ENCODE measurements around the gene MMP25.
"Not testable (repeated sequence)": the region's sequence is repeated elsewhere in the genome, so short reads cannot be mapped to it uniquely, and the experiment has no call there.

MMP25 gene

DNA sequence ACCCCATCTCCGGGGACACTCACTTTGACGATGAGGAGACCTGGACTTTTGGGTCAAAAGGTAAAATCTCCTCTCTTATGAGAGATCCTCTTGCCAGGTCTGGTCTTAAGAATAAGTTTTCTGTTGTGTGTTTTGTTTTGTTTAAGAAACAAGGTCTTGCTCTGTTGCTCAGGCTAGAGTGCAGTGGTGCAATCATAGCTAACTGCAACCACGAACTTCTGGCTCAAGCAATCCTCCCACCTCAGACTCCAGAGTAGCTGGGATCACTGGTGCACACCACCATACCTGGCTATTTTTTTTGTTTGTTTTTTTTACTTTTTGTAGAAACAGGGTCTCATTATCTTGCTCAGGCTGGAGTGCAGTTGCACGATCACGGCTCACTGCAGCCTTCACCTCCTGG lies 4.1 kb downstream of the MMP25 start:
- TF ChIP-seq, protein P1, sequence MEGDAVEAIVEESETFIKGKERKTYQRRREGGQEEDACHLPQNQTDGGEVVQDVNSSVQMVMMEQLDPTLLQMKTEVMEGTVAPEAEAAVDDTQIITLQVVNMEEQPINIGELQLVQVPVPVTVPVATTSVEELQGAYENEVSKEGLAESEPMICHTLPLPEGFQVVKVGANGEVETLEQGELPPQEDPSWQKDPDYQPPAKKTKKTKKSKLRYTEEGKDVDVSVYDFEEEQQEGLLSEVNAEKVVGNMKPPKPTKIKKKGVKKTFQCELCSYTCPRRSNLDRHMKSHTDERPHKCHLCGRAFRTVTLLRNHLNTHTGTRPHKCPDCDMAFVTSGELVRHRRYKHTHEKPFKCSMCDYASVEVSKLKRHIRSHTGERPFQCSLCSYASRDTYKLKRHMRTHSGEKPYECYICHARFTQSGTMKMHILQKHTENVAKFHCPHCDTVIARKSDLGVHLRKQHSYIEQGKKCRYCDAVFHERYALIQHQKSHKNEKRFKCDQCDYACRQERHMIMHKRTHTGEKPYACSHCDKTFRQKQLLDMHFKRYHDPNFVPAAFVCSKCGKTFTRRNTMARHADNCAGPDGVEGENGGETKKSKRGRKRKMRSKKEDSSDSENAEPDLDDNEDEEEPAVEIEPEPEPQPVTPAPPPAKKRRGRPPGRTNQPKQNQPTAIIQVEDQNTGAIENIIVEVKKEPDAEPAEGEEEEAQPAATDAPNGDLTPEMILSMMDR (IDR thresholded peaks at IDR 0.05; ENCODE audit: control extremely low read depth, extremely low read depth, low read depth, missing control alignments), result no peak
- ChIA-PET CTCF (interaction anchor here (0.9 to 5.4 kb wide), 4 partner anchors 8 to 23 kb away, joined by 3 to 48 read pairs (median 16); no protein-coding TSS in a partner anchor), POLR2A (no interaction called here)

GRCh38 chr16:3051009-3051408 lies 4.6 kb downstream of the MMP25 start:
- no peak for DNase-seq (ENCODE audit: extremely low spot score)
- POLR2A ChIA-PET, result interaction anchor here (1.2 kb wide), 1 partner anchor 24 kb away, joined by 3 read pairs; no protein-coding TSS in a partner anchor
- TF ChIP-seq, protein P1 (IDR thresholded peaks at IDR 0.05; ENCODE audit: control extremely low read depth, extremely low read depth, low read depth, missing control alignments), result no peak
- CTCF ChIA-PET, result interaction anchor here (1.2 to 5.4 kb wide), 4 partner anchors 7 to 78 kb away, joined by 4 to 48 read pairs (median 16); no protein-coding TSS in a partner anchor

More for the DNA sequence above, 4.1 kb downstream of the MMP25 start:
- no peak for DNase-seq (ENCODE audit: extremely low spot score)

DNA sequence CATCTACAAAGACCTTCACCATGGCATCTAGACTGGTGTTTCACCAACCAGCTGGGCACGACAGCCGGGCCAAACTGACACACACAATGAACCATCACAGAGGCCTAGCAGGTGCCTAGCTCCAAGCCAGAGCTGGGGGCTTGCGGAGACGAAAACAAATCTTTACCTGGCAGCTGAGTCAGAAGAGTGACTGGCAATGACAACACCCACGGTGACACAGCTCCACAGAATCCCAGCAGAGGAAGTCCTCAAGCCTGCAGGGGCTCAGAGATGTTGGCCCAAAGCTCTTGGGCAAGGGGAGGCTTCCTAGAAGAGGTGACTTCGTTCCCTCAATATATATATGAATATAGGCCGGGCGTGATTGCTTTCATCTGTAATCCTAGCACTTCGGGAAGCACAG lies 5.1 kb downstream of the MMP25 start:
- no peak for DNase-seq (ENCODE audit: extremely low spot score)
- POLR2A ChIA-PET, result interaction anchor here (0.7 to 1.2 kb wide), 2 partner anchors 23 to 29 kb away, joined by 3 read pairs; no protein-coding TSS in a partner anchor
- TF ChIP-seq, protein P1 (IDR thresholded peaks at IDR 0.05; ENCODE audit: control extremely low read depth, extremely low read depth, low read depth, missing control alignments), result no peak
- CTCF ChIA-PET, result interaction anchor here (1.2 to 5.4 kb wide), 3 partner anchors 19 to 78 kb away, joined by 4 to 48 read pairs (median 7); no protein-coding TSS in a partner anchor

DNA sequence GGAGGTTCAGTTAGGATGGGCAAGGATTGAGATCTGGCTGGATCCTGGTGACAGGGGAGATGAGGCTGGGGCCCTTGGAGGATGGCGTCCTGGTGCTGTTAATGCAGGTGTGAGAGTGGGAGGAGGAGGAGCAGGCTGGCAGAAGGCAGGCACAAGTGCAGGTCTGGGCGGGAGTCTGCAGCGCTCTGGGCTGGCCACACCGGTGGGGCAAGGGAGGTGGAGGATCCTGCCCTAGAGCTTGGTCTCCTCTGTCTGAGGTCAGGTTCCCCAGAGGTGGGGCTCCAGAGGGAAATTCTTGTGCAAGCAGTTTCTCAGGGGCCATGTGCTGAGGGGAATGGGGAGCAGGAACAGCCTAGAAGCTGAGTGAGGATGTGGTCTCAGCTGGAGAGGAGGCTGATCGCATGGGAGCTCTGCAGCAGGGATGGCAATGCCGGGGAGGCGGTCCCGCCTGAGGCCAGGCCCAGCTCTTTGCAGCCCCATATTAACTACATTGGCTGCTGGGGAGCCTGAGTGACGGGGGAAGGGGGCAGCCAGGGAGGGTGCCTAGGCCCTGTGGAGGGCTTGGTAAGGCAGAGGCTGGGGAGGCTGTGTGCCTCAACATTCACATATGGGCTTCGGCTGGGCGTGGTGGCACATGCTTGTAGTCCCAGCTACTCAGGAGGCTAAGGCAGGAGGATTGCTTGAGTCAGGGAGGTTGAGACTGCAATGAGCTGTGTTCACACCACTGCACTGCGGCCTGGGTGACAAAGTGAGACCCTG lies 6.4 kb downstream of the MMP25 start:
- CTCF ChIA-PET; POLR2A ChIA-PET; DNase-seq (ENCODE audit: extremely low spot score): not testable (repeated sequence)

DNA sequence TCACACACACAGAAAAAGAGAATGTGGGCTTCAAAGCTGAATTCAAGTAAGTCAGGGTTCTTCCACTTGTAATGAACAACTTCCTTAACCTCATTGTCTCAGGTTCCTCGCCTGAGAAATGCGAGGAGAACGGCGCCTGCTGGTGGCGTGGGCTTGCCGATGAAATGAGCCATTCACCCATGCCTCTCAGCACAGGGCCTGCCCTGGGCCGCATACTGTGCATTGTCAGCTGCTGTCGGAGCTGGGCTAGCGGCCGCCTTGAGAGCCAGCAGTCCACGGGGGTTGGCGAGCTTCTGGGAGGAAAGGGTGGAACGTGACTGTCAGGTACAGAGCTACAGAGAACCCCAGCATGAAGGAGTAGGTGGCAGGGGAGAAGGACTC lies 7.0 kb downstream of the MMP25 start:
- POLR2A ChIA-PET; CTCF ChIA-PET; DNase-seq (ENCODE audit: extremely low spot score): not testable (repeated sequence)

GRCh38 chr16:3054965-3055733 lies 8.8 kb downstream of the MMP25 start:
- CTCF ChIA-PET, result interaction anchor here (0.6 to 2.7 kb wide), 4 partner anchors 21 to 631 kb away, joined by 3 to 9 read pairs (median 6); no protein-coding TSS in a partner anchor
- DNase-seq (ENCODE audit: extremely low spot score), result no peak
- POLR2A ChIA-PET, result no interaction called here
- TF ChIP-seq, protein P1 (IDR thresholded peaks at IDR 0.05; ENCODE audit: control extremely low read depth, extremely low read depth, low read depth, missing control alignments), result no peak

DNA sequence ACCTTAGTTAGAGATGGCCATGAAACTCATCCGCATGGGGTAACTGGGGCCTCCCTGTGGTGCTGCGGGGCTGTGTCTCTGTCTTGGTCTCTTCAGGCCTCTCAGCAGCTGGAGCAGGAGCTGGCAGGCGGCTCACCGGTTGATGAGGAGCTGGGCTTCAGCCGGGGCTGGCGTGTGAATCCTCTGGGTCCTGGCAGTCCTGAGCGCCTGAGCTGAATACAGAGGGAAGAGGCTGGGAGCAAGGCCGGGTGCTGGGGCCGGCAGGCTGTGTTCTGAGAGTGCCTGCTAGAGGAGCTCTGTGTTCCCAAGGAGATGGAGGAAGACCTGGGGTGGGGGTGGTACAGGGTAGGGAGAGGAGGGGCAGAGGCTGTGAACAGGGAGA lies 9.4 kb downstream of the MMP25 start:
- CTCF ChIA-PET, result interaction anchor here (0.9 to 2.7 kb wide), 3 partner anchors 20 to 74 kb away, joined by 3 to 9 read pairs (median 9); no protein-coding TSS in a partner anchor
- DNase-seq (ENCODE audit: extremely low spot score); POLR2A ChIA-PET: not testable (repeated sequence)
